Loucy (cell line): Measurements from ENCODE around the gene METAP1.

Experiments
- H2AFZ ChIP-seq: fragments of 200-600 bp; sonication (generic); 2 replicates; pipeline ENCODE4 v1.6.0; 2016; ENCODE audit warnings: antibody characterized with exemption, mild to moderate bottlenecking, low read length, moderate library complexity
- H3F3A ChIP-seq: fragments of 200-600 bp; 2 replicates; pipeline ENCODE4 v1.6.0; 2016; ENCODE audit warnings: antibody characterized with exemption, low read depth, mild to moderate bottlenecking
- H3K27me3 ChIP-seq: fragments of 200-600 bp; sonication (generic); 2 replicates; pipeline ENCODE4 v1.6.1; 2014; ENCODE audit warnings: low read length, mild to moderate bottlenecking; ENCODE audit not compliant: insufficient read depth, poor library complexity, severe bottlenecking
- H3K36me3 ChIP-seq: fragments of 200-600 bp; sonication (generic); 2 replicates; pipeline ENCODE4 v1.6.1; 2016; ENCODE audit warnings: low read length; ENCODE audit not compliant: insufficient read depth
- H3K4me1 ChIP-seq: fragments of 200-600 bp; sonication (generic); 2 replicates; pipeline ENCODE4 v1.5.1; 2014; ENCODE audit warnings: low read length, mild to moderate bottlenecking; ENCODE audit not compliant: insufficient read depth, poor library complexity, severe bottlenecking
- H3K4me2 ChIP-seq: fragments of 200-600 bp; sonication (generic); 2 replicates; pipeline ENCODE4 v1.6.0; 2014; ENCODE audit warnings: antibody characterized with exemption, low read length, low read depth, mild to moderate bottlenecking; ENCODE audit not compliant: poor library complexity, severe bottlenecking
- H3K4me3 ChIP-seq: fragments of 200-600 bp; sonication (generic); 2 replicates; pipeline ENCODE4 v1.5.1; 2014; ENCODE audit warnings: low read length, mild to moderate bottlenecking, mixed read lengths; ENCODE audit not compliant: poor library complexity, severe bottlenecking
- H3K79me2 ChIP-seq: fragments of 200-600 bp; sonication (generic); 2 replicates; pipeline ENCODE4 v1.6.1; 2014; ENCODE audit warnings: low read length; ENCODE audit not compliant: insufficient read depth
- H3K9ac ChIP-seq: fragments of 200-600 bp; sonication (generic); 2 replicates; pipeline ENCODE4 v1.6.0; 2014; ENCODE audit warnings: mild to moderate bottlenecking, low read depth, low read length, moderate library complexity; ENCODE audit not compliant: poor library complexity, severe bottlenecking
- H3K9me2 ChIP-seq: fragments of 200-600 bp; sonication (generic); replicated peaks from 2 replicates; pipeline ENCODE4 v1.6.1; 2016; ENCODE audit warnings: low read depth, low read length, mixed read lengths
- H3K9me3 ChIP-seq: fragments of 200-600 bp; sonication (generic); 2 replicates; pipeline ENCODE4 v1.6.1; 2014; ENCODE audit warnings: mild to moderate bottlenecking, antibody characterized with exemption, low read length, low read depth; ENCODE audit not compliant: insufficient read depth
- H4K20me1 ChIP-seq: fragments of 200-600 bp; sonication (generic); 2 replicates; pipeline ENCODE4 v1.6.0; 2014; ENCODE audit warnings: antibody characterized with exemption, low read length, mild to moderate bottlenecking; ENCODE audit not compliant: insufficient read depth, poor library complexity, severe bottlenecking
- EZH2phosphoT487 ChIP-seq: fragments of 200-600 bp; IDR thresholded peaks from 2 replicates; pipeline ENCODE4 v1.6.1; 2018; ENCODE audit warnings: antibody characterized with exemption, mild to moderate bottlenecking, moderate library complexity, borderline replicate concordance
- TF ChIP-seq, protein P1 (sequence below): fragments of 200-600 bp; sonication (generic); conservative IDR thresholded peaks from 2 replicates; pipeline ENCODE4 v1.5.1; 2014; ENCODE audit warnings: mild to moderate bottlenecking, antibody characterized with exemption, low read length

METAP1 gene

GRCh38 chr4:99074816-99075215 is 79.3 kb downstream of the METAP1 start:
- Histone ChIP-seq H3K9me2 (no peaks in the 10 kb centered on the region), H3K4me3 (no peak overlapping the region), H3K4me2 (no peak overlapping the region), H4K20me1 (no peaks in the 10 kb centered on the region), H3F3A (no peaks in the 10 kb centered on the region), H3K4me1 (no peaks in the 10 kb centered on the region), H3K36me3 (peaks cover 79% of the 10 kb centered on the region), H3K27me3 (no peaks in the 10 kb centered on the region), H2AFZ (no peak overlapping the region), H3K79me2 (peaks cover 8% of the 10 kb centered on the region; the same call in 1 of the 2 replicates), H3K9ac (no peak overlapping the region), H3K9me3 (no peaks in the 10 kb centered on the region)
- TF ChIP-seq, protein P1, sequence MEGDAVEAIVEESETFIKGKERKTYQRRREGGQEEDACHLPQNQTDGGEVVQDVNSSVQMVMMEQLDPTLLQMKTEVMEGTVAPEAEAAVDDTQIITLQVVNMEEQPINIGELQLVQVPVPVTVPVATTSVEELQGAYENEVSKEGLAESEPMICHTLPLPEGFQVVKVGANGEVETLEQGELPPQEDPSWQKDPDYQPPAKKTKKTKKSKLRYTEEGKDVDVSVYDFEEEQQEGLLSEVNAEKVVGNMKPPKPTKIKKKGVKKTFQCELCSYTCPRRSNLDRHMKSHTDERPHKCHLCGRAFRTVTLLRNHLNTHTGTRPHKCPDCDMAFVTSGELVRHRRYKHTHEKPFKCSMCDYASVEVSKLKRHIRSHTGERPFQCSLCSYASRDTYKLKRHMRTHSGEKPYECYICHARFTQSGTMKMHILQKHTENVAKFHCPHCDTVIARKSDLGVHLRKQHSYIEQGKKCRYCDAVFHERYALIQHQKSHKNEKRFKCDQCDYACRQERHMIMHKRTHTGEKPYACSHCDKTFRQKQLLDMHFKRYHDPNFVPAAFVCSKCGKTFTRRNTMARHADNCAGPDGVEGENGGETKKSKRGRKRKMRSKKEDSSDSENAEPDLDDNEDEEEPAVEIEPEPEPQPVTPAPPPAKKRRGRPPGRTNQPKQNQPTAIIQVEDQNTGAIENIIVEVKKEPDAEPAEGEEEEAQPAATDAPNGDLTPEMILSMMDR, result no peak
- TF ChIP-seq EZH2phosphoT487, result no peak

DNA sequence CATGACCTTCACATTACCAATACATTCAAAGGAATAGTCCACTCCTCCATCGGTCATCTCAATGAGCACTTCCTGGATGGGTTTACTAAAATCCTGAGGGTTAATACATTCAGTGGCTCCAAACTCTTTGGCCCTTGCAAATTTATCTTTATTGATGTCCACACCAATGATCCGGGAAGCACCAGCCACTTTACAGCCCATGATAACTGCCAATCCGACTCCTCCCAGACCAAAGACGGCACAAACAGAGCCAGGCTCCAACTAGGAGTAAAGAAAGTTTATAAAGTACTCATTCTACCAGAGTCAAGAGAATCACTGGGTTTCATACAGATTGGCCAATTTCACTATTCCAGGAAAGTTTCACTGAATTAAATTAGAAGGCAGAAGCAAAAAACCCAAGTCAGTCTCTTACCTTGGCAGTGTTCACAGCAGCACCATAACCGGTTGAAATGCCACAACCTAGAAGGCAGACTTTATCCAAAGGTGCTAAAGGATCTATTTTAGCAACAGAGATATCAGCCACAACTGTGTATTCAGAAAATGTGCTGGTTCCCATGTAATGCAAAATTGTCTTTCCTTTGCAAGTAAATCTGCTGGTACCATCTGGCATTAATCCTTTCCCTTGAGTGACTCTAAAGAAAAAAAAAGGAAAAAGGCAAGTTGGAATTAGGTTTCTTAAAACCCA is 80.9 kb downstream of the METAP1 start:
- Histone ChIP-seq H3F3A (no peaks in the 10 kb centered on the region), H3K9me2 (no peaks in the 10 kb centered on the region), H4K20me1 (peaks cover 11% of the 10 kb centered on the region), H3K4me3 (no peak overlapping the region), H3K4me2 (no peak overlapping the region), H3K79me2 (peaks cover 8% of the 10 kb centered on the region; the same call in 1 of the 2 replicates), H3K36me3 (peaks cover 82% of the 10 kb centered on the region), H3K27me3 (no peaks in the 10 kb centered on the region), H3K9me3 (no peaks in the 10 kb centered on the region), H2AFZ (no peak overlapping the region), H3K9ac (no peak overlapping the region), H3K4me1 (peaks cover 8% of the 10 kb centered on the region)
- TF ChIP-seq EZH2phosphoT487, result no peak
- TF ChIP-seq, protein P1, result no peak

GRCh38 chr4:99077177-99077576 is 81.7 kb downstream of the METAP1 start:
- Histone ChIP-seq H3K36me3 (peaks cover 83% of the 10 kb centered on the region), H3K4me3 (no peak overlapping the region), H3F3A (no peaks in the 10 kb centered on the region), H3K27me3 (no peaks in the 10 kb centered on the region), H3K79me2 (peaks cover 8% of the 10 kb centered on the region; the same call in 1 of the 2 replicates), H3K9ac (no peak overlapping the region), H3K4me1 (peaks cover 9% of the 10 kb centered on the region), H4K20me1 (peaks cover 13% of the 10 kb centered on the region), H2AFZ (no peak overlapping the region), H3K9me2 (no peaks in the 10 kb centered on the region), H3K4me2 (no peak overlapping the region), H3K9me3 (no peaks in the 10 kb centered on the region)
- TF ChIP-seq, protein P1, result no peak
- no peak for TF ChIP-seq EZH2phosphoT487
